H1 (cell line): ENCODE results near the gene RGS16. TPM values are rescaled to one million over a fixed set of nuclear protein-coding genes. Genes with fewer than 3 reads are reported as not detected.

Source experiments
- CTCF ChIA-PET: fragments of 300-600 bp; sonication (Branson Sonifier 250); formaldehyde crosslinking; loops from one replicate; lab custom pipeline; 2021; ENCODE audit not compliant: partially characterized antibody; lab: Charles Lee
- POLR2A ChIA-PET: fragments of 300-600 bp; sonication (Branson Sonifier 250); formaldehyde crosslinking; loops from one replicate; lab custom pipeline; 2021; ENCODE audit warnings: inconsistent platforms; ENCODE audit not compliant: partially characterized antibody; lab: Charles Lee
- DNase-seq, 2 experiments: peaks; one replicate each; pipeline versions ENCODE4 v3.0.0 to v3.0.0-alpha.2; 2010 to 2022; ENCODE audit warnings: low spot score in 2 of 2, low read depth in 1 of 2, mixed read lengths in 1 of 2
- FAIRE-seq: peaks from 2 replicates; lab custom pipeline; 2011; peaks lifted over from hg19 to GRCh38; lab: Jason Lieb, UNC
- H2AFZ ChIP-seq: 2 replicates; pipeline ENCODE4 v1.8.1; 2012; ENCODE audit warnings: low read length, inconsistent platforms
- H2AK5ac ChIP-seq: 2 replicates; pipeline ENCODE4 v1.6.1; 2013; ENCODE audit warnings: low read depth, low read length
- H2BK120ac ChIP-seq: replicated peaks from 2 replicates; pipeline ENCODE3; 2013; ENCODE audit warnings: low read depth, low read length, inconsistent platforms
- H2BK12ac ChIP-seq: 2 replicates; pipeline ENCODE4 v1.6.1; 2013; ENCODE audit warnings: low read depth, low read length
- H2BK15ac ChIP-seq: 2 replicates; pipeline ENCODE4 v1.6.1; 2013; ENCODE audit warnings: low read length
- H2BK20ac ChIP-seq: 2 replicates; pipeline ENCODE4 v1.6.1; 2013; ENCODE audit warnings: low read length
- H2BK5ac ChIP-seq: 2 replicates; pipeline ENCODE4 v1.6.1; 2013; ENCODE audit warnings: low read depth, low read length
- H3K14ac ChIP-seq: 2 replicates; pipeline ENCODE4 v1.6.1; 2013; ENCODE audit warnings: inconsistent platforms; ENCODE audit not compliant: insufficient read length
- H3K18ac ChIP-seq: 2 replicates; pipeline ENCODE4 v1.6.1; 2013; ENCODE audit warnings: low read length; ENCODE audit errors: extremely low read depth
- H3K23ac ChIP-seq: 2 replicates; pipeline ENCODE4 v1.6.1; 2013; ENCODE audit warnings: inconsistent platforms; ENCODE audit not compliant: insufficient read length
- H3K23me2 ChIP-seq: 2 replicates; pipeline ENCODE4 v1.6.1; 2013; ENCODE audit warnings: low read depth, low read length
- H3K27ac ChIP-seq: 2 replicates; pipeline ENCODE4 v1.6.1; 2011; ENCODE audit warnings: low read depth, low read length, inconsistent platforms
- H3K27me3 ChIP-seq, 4 experiments: replicated peaks in 1 of 4; 1 replicate in 1 of 4; 2 replicates in 3 of 4; pipeline versions ENCODE4 v1.6.1 to v1.8.1; 2011 to 2013; ENCODE audit warnings: low read length in 3 of 4, mild to moderate bottlenecking in 3 of 4, inconsistent platforms in 2 of 4, mixed read lengths in 2 of 4, moderate library complexity in 1 of 4; ENCODE audit not compliant: control insufficient read depth in 3 of 4, insufficient read depth in 3 of 4; ENCODE audit errors: extremely low read depth in 1 of 4
- H3K36me3 ChIP-seq, 4 experiments: 2 replicates each; pipeline versions ENCODE4 v1.6.1 to v1.8.1; 2011 to 2013; ENCODE audit warnings: mild to moderate bottlenecking in 4 of 4, low read length in 3 of 4, moderate library complexity in 2 of 4, control low read depth in 1 of 4, inconsistent platforms in 1 of 4; ENCODE audit not compliant: insufficient read depth in 4 of 4, control insufficient read depth in 2 of 4
- H3K4ac ChIP-seq: replicated peaks from 2 replicates; pipeline ENCODE3; 2013; ENCODE audit warnings: low read length, low read depth, mixed read lengths, inconsistent platforms; ENCODE audit not compliant: insufficient read length
- H3K4me1 ChIP-seq, 4 experiments: replicated peaks in 1 of 4; 1 replicate in 1 of 4; 2 replicates in 3 of 4; pipeline versions ENCODE4 v1.6.1 to v1.8.1; 2011 to 2013; ENCODE audit warnings: low read length in 3 of 4, inconsistent platforms in 2 of 4, mixed read lengths in 1 of 4; ENCODE audit not compliant: insufficient read depth in 4 of 4, control insufficient read depth in 3 of 4
- H3K4me2 ChIP-seq, 2 experiments: 2 replicates each; pipeline versions ENCODE4 v1.6.1 to v1.8.1; 2011 to 2013; ENCODE audit warnings: low read depth in 2 of 2, low read length in 2 of 2, control low read depth in 1 of 2, inconsistent platforms in 1 of 2, mild to moderate bottlenecking in 1 of 2; ENCODE audit not compliant: insufficient read depth in 1 of 2
- H3K4me3 ChIP-seq, 4 experiments: fragments of 200-600, 300-600 bp in 1 of 4; sonication (generic), shearing (Covaris generic), sonication (Bioruptor Twin) in 1 of 4; 2 replicates each; pipeline versions ENCODE4 v1.5.1 to v1.8.1; 2011 to 2016; ENCODE audit warnings: low read length in 4 of 4, low read depth in 3 of 4, control low read depth in 2 of 4, inconsistent platforms in 2 of 4, mild to moderate bottlenecking in 2 of 4, mixed read lengths in 1 of 4, moderate library complexity in 1 of 4; ENCODE audit not compliant: insufficient read depth in 2 of 4; ENCODE audit errors: extremely low read depth in 1 of 4
- H3K56ac ChIP-seq: replicated peaks from 2 replicates; pipeline ENCODE3; 2013; ENCODE audit warnings: low read depth, mild to moderate bottlenecking, mixed read lengths, low read length, inconsistent platforms; ENCODE audit not compliant: insufficient read length
- H3K79me1 ChIP-seq: 2 replicates; pipeline ENCODE4 v1.6.1; 2013; ENCODE audit warnings: low read depth, low read length, control low read depth
- H3K79me2 ChIP-seq, 2 experiments: 2 replicates each; pipeline versions ENCODE4 v1.6.1 to v1.8.1; 2012 to 2013; ENCODE audit warnings: low read length in 2 of 2, mild to moderate bottlenecking in 2 of 2, inconsistent platforms in 1 of 2; ENCODE audit not compliant: insufficient read depth in 2 of 2, control insufficient read depth in 1 of 2
- H3K9ac ChIP-seq, 4 experiments: replicated peaks in 1 of 4; 1 replicate in 1 of 4; 2 replicates in 3 of 4; pipeline versions ENCODE4 v1.6.1 to v1.8.1; 2011 to 2013; ENCODE audit warnings: low read depth in 3 of 4, low read length in 3 of 4, control low read depth in 2 of 4, mild to moderate bottlenecking in 2 of 4, moderate library complexity in 2 of 4, inconsistent platforms in 1 of 4; ENCODE audit errors: extremely low read depth in 1 of 4
- H3K9me3 ChIP-seq, 2 experiments: 2 replicates each; pipeline versions ENCODE4 v1.6.1 to v1.8.1; 2012 to 2013; ENCODE audit warnings: mild to moderate bottlenecking in 2 of 2, moderate library complexity in 2 of 2, control low read depth in 1 of 2, inconsistent platforms in 1 of 2, low read depth in 1 of 2, low read length in 1 of 2, mixed read lengths in 1 of 2; ENCODE audit not compliant: insufficient read depth in 2 of 2
- H4K20me1 ChIP-seq, 2 experiments: replicated peaks in 1 of 2; 2 replicates each; pipeline versions ENCODE3 to v1.8.1; 2011 to 2013; ENCODE audit warnings: inconsistent platforms in 2 of 2, low read length in 2 of 2, mild to moderate bottlenecking in 1 of 2; ENCODE audit not compliant: insufficient read depth in 2 of 2, control insufficient read depth in 1 of 2
- H4K5ac ChIP-seq: 2 replicates; pipeline ENCODE4 v1.6.1; 2013; ENCODE audit warnings: low read length, low read depth, mixed read lengths, inconsistent platforms; ENCODE audit not compliant: insufficient read length
- H4K8ac ChIP-seq: 2 replicates; pipeline ENCODE4 v1.8.0; 2013; ENCODE audit warnings: mild to moderate bottlenecking, moderate library complexity, low read length, inconsistent platforms; ENCODE audit not compliant: insufficient read depth; ENCODE audit errors: extremely low read depth
- H4K91ac ChIP-seq: replicated peaks from 2 replicates; pipeline ENCODE3; 2013; ENCODE audit warnings: low read length, mixed read lengths, inconsistent platforms; ENCODE audit not compliant: insufficient read length
- PHF8 ChIP-seq: fragments of 200-600 bp; sonication (generic); conservative IDR thresholded peaks from 2 replicates; pipeline ENCODE4 v1.7.1; 2012; ENCODE audit warnings: low read depth, mild to moderate bottlenecking, inconsistent platforms, low read length, moderate library complexity
- POLR2A ChIP-seq, 2 experiments: IDR thresholded peaks; 1 replicate in 1 of 2; 2 replicates in 1 of 2; pipeline ENCODE4 v1.6.1; 2011; ENCODE audit warnings: low read depth in 2 of 2, low read length in 2 of 2, mild to moderate bottlenecking in 2 of 2; ENCODE audit errors: control extremely low read depth in 1 of 2
- RAD21 ChIP-seq, 2 experiments: IDR thresholded peaks in 1 of 2; conservative IDR thresholded peaks in 1 of 2; 2 replicates each; pipeline ENCODE4 v1.6.1; 2011; ENCODE audit warnings: low read depth in 2 of 2, low read length in 2 of 2, improper control_type of control experiment in 1 of 2, inconsistent platforms in 1 of 2, mild to moderate bottlenecking in 1 of 2, moderate library complexity in 1 of 2
- WGBS, 2 experiments: shearing (Covaris generic) in 1 of 2; methylation state at CpG; one replicate each; pipeline versions ENCODE4 v1.1.6 to v1.1.7; 2013 to 2015; ENCODE audit warnings: low lambda C conversion rate in 2 of 2, mixed read lengths in 2 of 2, inconsistent platforms in 1 of 2, low coverage in 1 of 2, missing lambda C conversion rate in 1 of 2; ENCODE audit not compliant: insufficient replicate concordance in 2 of 2, insufficient coverage in 1 of 2, insufficient read length in 1 of 2; ENCODE audit errors: extremely low coverage in 1 of 2, missing lambda C conversion rate in 1 of 2; 5-methylcytosine and 5-hydroxymethylcytosine counted together
- polyA plus RNA-seq, 7 experiments: library from polyadenylated mRNA; depleted of rRNA in 3 of 7; stranded (reverse) in 5 of 7; unstranded in 2 of 7; fragments of >200 nt in 5 of 7; fragments of 200-250 nt in 2 of 7; gene quantifications; 1 replicate in 5 of 7; 2 replicates in 1 of 7; 4 replicates in 1 of 7; pipeline versions ENCODE4 v1.2.1 to v1.2.3, GENCODE V29; 2011 to 2013; ENCODE audit warnings: missing spikeins in 2 of 7, mixed read lengths in 2 of 7
- total RNA-seq: library from RNA; stranded (reverse); fragmentation: NEBNext Ultra II Directional; extraction: Animal tissue kit (Norgen Biotek cat#: 25700); gene quantifications from 2 replicates; pipeline ENCODE4 v1.2.1, GENCODE V29; 2021
- TF ChIP-seq, protein P1 (sequence below), 3 experiments: IDR thresholded peaks; 1 replicate in 2 of 3; 2 replicates in 1 of 3; pipeline versions ENCODE4 v1.5.1 to v1.6.1; 2011; ENCODE audit warnings: low read length in 3 of 3, mild to moderate bottlenecking in 3 of 3, inconsistent platforms in 2 of 3, low read depth in 1 of 3, moderate library complexity in 1 of 3; ENCODE audit not compliant: insufficient read depth in 1 of 3; ENCODE audit errors: control extremely low read depth in 1 of 3

The RGS16 gene
- total and polyA plus RNA-seq, 2 of the 8 experiments (the other 6 are each of a cell fraction or from before 2014, with no cell fraction given), result 5.7 to 9.8 TPM

DNA sequence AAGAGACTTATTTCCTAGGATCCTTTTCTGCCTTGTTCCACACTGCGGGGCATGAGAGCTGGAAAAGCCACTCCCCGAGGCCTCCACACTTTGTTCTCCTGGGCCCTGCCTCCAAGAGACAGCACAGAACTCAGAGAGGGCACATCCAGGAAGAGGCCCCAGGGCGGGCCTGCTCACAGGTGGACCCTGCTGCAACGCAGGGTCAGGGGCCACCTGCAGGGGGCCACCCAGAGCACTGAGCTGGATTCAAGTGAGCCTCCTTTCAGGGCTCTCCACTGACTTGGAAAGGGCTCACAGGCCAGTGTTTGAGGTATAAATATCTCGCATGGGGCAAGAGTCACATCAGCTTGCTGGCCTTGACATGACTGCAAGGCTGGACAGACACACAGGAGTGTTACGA is 4.8 kb downstream of the RGS16 start:
- Histone ChIP-seq H2AFZ (no peak overlapping the region), H4K5ac (no peak overlapping the region), H4K20me1 (peaks cover 2 to 4% of the 10 kb centered on the region in 2 experiments), H3K23me2 (peaks cover 7% of the 10 kb centered on the region), H3K36me3 (peaks cover 10 to 15% (median 12%) of the 10 kb centered on the region in 4 experiments; a peak in 5 of 8 replicates), H3K4me2 (no peak overlapping the region), H3K4me1 (peaks cover 4 to 16% (median 8%) of the 10 kb centered on the region in 4 experiments), H3K14ac (no peak overlapping the region), H3K4me3 (no peak overlapping the region), H3K79me2 (no peaks in the 10 kb centered on the region), H3K9me3 (no peaks in the 10 kb centered on the region), H2BK15ac (no peak overlapping the region), H2AK5ac (no peak overlapping the region), H2BK120ac (no peak overlapping the region), H3K9ac (no peak overlapping the region), H2BK5ac (no peak overlapping the region), H3K79me1 (no peaks in the 10 kb centered on the region), H3K56ac (no peak overlapping the region), H2BK12ac (no peak overlapping the region), H3K18ac (no peak overlapping the region), H2BK20ac (no peak overlapping the region), H4K91ac (no peak overlapping the region), H3K27ac (no peak overlapping the region), H3K4ac (no peak overlapping the region), H3K27me3 (peaks cover 0 to 14% (median 9%) of the 10 kb centered on the region in 4 experiments; a peak in 5 of 7 replicates), H3K23ac (no peak overlapping the region), H4K8ac (no peak overlapping the region)
- 83% methylated on average over 6 of the region's 6 CpGs; no CpG with 5 or more reads in 1 of the 2 experiments for WGBS, 2 experiments
- ChIA-PET CTCF (interaction anchor here (0.6 to 37.1 kb wide), 33 partner anchors 9 to 518 kb away, joined by 3 to 1131 read pairs (median 6); partner anchors contain the start of genes NPL and RNASEL), POLR2A (interaction anchor here (1.0 to 15.0 kb wide), 6 partner anchors 9 to 199 kb away, joined by 3 to 231 read pairs (median 4); partner anchors contain the start of gene NPL)
- DNase-seq, result peak in 1 of 2 experiments; percentile 74
- TF ChIP-seq, protein P1, sequence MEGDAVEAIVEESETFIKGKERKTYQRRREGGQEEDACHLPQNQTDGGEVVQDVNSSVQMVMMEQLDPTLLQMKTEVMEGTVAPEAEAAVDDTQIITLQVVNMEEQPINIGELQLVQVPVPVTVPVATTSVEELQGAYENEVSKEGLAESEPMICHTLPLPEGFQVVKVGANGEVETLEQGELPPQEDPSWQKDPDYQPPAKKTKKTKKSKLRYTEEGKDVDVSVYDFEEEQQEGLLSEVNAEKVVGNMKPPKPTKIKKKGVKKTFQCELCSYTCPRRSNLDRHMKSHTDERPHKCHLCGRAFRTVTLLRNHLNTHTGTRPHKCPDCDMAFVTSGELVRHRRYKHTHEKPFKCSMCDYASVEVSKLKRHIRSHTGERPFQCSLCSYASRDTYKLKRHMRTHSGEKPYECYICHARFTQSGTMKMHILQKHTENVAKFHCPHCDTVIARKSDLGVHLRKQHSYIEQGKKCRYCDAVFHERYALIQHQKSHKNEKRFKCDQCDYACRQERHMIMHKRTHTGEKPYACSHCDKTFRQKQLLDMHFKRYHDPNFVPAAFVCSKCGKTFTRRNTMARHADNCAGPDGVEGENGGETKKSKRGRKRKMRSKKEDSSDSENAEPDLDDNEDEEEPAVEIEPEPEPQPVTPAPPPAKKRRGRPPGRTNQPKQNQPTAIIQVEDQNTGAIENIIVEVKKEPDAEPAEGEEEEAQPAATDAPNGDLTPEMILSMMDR (IDR thresholded peaks at IDR 0.05; ENCODE audit: control extremely low read depth in 1 of 3, insufficient read depth in 1 of 3, low read depth in 1 of 3, low read length in 3 of 3), result peak; percentile 64 to 72 (median 68)
- TF ChIP-seq POLR2A (IDR thresholded peaks at IDR 0.05; ENCODE audit: control extremely low read depth in 1 of 2, low read depth in 2 of 2, low read length in 2 of 2), result 0 out of 3 replicates have a peak, but pooled peaks of 1 of the 2 experiments have one; percentile 3
- no peak for TF ChIP-seq PHF8
- peak; percentile 46 to 65; a peak in 3 of 4 replicates for TF ChIP-seq RAD21 (IDR thresholded peaks at IDR 0.05 in 1 of 2, conservative IDR thresholded peaks at IDR 0.05 in 1 of 2; ENCODE audit: low read depth in 2 of 2, low read length in 2 of 2)
- FAIRE-seq, result no peak
